ENCODE results near the gene RANBP10. TPM values are rescaled to one million over a fixed set of nuclear protein-coding genes. Genes with fewer than 3 reads are reported as not detected.

The RANBP10 gene
- total RNA-seq, 4 donors from 2014 or later: 8.1 to 11.7 (median 9.3) TPM

DNA sequence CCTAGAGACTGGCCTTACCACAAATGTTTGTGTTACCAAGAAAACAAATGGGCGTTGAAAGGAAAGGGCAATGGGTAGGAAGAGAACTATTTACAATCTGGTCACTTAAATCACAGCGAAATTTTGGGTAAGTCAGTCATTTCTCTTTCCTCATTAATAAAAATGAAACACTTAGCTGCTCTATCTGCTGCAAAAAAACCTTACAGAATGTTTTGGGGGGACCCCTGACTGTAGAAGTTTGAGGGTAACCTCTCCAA is 39.6 kb upstream of the RANBP10 start:
- TF ChIP-seq, protein P1, sequence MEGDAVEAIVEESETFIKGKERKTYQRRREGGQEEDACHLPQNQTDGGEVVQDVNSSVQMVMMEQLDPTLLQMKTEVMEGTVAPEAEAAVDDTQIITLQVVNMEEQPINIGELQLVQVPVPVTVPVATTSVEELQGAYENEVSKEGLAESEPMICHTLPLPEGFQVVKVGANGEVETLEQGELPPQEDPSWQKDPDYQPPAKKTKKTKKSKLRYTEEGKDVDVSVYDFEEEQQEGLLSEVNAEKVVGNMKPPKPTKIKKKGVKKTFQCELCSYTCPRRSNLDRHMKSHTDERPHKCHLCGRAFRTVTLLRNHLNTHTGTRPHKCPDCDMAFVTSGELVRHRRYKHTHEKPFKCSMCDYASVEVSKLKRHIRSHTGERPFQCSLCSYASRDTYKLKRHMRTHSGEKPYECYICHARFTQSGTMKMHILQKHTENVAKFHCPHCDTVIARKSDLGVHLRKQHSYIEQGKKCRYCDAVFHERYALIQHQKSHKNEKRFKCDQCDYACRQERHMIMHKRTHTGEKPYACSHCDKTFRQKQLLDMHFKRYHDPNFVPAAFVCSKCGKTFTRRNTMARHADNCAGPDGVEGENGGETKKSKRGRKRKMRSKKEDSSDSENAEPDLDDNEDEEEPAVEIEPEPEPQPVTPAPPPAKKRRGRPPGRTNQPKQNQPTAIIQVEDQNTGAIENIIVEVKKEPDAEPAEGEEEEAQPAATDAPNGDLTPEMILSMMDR (IDR thresholded peaks at IDR 0.05; ENCODE audit: low read depth): no peak

DNA sequence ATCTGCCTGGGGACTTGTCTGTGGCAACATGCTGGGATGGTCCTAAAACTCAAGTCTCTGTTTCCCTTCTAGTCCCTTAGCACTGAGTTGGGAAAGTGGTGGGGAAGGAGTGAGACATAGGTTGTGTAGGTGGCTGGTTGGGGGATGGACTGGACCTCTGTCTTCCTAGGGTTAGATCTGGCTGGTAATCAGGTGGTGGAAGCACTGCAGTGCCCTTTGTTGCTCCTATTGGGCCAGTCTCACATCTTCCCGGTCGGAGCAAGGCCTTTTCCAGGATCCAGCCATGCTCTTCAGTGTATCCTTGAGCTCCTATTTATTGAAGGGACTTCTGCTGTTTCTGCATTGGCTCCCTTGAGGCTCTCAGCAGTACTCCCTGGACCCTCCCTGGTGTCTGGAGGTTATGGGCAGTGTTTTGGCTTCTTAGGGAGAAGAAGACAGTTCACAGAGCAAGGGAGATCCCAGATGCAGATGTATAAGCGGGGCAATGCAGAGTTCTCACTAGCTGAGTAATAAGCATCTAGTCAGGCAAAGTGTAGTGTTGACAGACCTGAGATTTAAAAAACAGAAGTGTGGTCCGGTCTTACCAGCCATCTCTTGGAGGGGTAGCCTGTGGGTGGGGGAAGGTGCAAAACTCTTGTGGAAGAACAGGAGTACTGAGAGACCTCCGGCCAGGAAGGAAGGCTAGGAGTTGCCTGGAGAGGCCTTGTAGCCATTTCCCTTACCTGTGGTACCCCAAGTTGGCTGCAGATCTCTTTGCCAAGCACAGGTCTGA is 39.1 kb upstream of the RANBP10 start:
- TF ChIP-seq, protein P1 (IDR thresholded peaks at IDR 0.05; ENCODE audit: low read depth): no peak

DNA sequence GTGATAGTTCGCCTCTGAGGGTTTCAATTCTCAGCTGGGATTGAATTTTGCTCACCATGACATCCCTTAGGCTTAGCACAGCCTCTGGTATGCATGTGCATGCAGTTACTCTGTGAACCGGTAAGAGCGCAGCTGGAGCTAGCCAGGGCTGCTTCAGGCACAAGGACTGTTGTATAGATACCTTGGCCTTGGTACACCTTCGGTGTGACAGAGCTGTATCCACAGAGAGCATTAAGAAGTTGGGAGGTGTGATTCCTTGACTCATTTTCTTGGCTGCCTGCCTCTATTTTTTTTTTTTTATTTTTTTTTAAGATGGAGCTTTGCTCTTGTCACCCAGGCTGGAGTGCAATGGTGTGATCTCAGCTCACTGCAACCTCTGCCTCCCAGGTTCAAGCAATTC is 38.1 kb upstream of the RANBP10 start:
- TF ChIP-seq, protein P1 (IDR thresholded peaks at IDR 0.05; ENCODE audit: low read depth): no peak

DNA sequence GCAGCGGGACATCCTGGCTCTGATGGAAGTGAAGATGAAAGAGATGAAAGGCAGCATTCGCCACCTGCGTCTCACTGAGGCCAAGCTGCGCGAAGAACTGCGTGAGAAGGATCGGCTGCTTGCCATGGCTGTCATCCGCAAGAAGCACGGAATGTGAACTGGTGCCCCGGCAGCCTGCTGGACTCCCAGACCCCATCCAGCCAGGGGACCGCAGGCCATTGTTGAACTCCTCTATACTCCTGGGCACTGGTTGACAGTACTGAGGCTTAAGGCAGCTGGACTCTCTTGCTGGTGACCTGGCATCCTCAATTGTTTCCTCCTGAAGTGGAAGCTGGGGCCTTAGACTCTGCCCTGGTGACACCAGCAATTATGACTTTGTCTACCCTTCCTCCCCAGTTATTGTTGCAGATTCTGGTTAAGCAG is 37.0 kb upstream of the RANBP10 start:
- TF ChIP-seq, protein P1 (IDR thresholded peaks at IDR 0.05; ENCODE audit: low read depth): no peak

DNA sequence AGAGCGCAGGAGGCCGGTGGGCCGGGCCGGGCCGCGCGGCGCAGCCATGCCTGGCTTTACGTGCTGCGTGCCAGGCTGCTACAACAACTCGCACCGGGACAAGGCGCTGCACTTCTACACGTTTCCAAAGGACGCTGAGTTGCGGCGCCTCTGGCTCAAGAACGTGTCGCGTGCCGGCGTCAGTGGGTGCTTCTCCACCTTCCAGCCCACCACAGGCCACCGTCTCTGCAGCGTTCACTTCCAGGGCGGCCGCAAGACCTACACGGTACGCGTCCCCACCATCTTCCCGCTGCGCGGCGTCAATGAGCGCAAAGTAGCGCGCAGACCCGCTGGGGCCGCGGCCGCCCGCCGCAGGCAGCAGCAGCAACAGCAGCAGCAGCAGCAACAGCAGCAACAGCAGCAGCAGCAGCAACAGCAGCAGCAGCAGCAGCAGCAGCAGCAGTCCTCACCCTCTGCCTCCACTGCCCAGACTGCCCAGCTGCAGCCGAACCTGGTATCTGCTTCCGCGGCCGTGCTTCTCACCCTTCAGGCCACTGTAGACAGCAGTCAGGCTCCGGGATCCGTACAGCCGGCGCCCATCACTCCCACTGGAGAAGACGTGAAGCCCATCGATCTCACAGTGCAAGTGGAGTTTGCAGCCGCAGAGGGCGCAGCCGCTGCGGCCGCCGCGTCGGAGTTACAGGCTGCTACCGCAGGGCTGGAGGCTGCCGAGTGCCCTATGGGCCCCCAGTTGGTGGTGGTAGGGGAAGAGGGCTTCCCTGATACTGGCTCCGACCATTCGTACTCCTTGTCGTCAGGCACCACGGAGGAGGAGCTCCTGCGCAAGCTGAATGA is 36.4 kb upstream of the RANBP10 start:
- TF ChIP-seq, protein P1 (IDR thresholded peaks at IDR 0.05; ENCODE audit: low read depth): no peak

DNA sequence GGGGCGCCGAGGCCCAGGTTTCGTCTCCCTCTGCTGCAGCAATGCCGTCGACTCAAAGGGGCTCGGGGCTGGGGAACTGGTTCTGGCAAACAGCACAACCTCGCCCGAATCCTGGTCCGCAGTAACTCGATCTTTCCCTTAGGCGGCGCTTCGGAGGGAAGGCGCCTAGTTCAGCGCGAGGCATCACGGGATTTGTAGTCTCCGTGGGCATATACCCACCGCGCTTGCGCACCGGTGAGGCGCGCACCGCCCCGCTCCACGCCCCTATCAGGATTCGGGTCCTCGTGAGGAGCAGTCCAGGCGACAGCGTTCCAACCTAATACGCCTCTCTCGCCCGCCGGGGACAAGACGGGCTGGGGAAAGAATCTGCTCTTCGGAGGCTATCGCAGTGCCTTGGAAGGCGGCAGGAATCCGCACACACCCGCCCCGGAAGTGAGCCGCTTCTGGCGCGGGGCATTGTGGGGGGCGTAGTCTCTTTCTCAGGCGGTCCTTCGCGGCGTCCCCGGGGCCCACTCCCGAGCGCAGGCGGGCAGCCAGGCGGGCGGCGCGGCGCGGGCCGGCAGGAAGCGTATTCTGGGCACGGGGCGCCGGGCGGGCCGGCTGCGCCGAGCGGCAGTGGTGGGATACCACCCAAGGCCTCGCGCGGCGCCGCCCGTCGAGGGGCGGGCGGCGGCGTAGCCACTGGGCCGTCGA is 35.6 kb upstream of the RANBP10 start, which contains the start of gene THAP11:
Gene THAP11, plus strand, starts transcription at position 505 of the 693 bp plus-strand sequence. CDS start 235 bp downstream, outside the sequence.
- TF ChIP-seq, protein P1 (IDR thresholded peaks at IDR 0.05; ENCODE audit: low read depth): no peak
